OCI-M2 (cell line): Measurements from ENCODE around the gene ZNF609.
"Not testable (repeated sequence)": the region's sequence is repeated elsewhere in the genome, so short reads cannot be mapped to it uniquely, and the experiment has no call there.

ENCODE experiments used
- DNase-seq: peaks from one replicate; lab custom pipeline; 2025; ENCODE audit not compliant: unreplicated experiment; lab: John Stamatoyannopoulos, UW

ZNF609 gene

DNA sequence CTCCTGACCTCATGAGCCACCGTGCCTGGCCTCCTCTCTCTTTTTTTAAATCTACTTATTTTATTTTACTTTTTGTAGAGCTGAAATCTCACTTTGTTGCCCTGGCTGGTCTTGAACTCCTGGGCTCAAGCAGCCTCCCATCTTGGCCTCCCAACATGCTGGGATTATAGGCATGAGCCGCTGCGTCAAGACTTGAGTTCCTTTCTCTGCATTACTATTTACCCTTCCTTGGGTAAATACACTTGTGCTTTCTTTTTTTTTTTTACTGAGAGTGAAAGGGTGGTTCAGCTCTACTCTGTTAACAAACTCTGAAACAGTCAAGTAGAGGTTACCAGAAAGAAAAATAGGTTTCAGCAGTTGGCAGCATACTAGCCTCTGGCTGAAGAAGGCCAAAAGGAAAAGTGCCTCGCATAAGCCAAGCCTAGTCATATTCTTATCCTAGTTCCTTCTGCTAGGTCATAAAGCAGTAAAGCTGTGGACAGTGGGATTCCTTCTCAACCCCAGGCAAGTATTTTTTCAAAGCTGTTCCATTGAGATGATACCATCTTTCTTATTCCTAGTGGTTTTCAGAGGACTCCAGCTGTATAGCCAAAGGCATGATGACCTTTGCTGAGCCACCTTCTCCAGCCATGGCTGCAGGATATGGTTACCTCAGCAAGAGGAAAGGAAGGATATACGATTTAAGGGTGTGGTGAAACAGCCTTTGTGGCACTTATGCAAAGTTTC is 179.9 kb downstream of the ZNF609 start:
- DNase-seq, result no peak

DNA sequence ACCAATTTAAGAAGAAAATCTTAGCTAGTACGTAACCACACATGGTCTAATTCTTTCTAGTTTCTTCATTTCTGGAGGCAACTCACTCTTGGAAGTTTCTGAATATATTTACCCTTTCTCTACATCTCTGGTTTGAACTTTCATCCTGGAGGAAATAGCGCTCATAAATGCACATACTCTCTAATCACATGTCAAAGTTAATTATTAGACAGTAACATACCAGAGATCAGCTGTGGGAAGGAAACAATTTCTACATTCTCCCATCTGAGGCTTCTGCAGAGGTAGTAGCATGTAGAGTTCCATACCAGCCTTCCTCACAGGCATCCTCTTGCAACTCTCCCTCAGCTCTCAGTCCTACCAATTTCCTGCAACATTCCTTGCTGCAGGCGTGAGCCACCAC is 182.5 kb downstream of the ZNF609 start:
- no peak for DNase-seq

GRCh38 chr15:64643685-64644084 is 183.3 kb downstream of the ZNF609 start:
- no peak for DNase-seq

DNA sequence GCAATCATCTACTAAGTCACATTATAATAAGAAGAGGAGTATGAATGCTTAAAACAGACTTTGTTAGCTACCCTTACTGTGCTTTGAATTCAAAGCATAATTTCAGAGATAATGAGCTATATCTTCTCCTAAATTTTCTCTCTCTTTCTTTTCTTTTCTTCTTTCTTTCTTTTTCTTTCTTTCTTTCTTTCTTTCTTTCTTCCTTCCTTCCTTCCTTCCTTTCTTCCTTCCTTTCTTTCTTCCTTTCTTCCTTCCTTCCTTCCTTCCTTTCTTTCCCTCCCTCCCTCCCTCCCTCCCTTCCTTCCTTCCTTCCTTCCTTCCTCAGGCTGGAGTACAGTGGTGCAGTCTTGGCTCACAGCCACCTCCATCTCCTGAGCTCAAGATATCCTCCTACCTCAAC is 184.4 kb downstream of the ZNF609 start:
- not testable (repeated sequence) for DNase-seq

- no peak for DNase-seq
Observed at GRCh38 chr15:64645995-64646394, 185.6 kb downstream of the ZNF609 start.

GRCh38 chr15:64647367-64647766 is 187.0 kb downstream of the ZNF609 start:
- no peak for DNase-seq

DNA sequence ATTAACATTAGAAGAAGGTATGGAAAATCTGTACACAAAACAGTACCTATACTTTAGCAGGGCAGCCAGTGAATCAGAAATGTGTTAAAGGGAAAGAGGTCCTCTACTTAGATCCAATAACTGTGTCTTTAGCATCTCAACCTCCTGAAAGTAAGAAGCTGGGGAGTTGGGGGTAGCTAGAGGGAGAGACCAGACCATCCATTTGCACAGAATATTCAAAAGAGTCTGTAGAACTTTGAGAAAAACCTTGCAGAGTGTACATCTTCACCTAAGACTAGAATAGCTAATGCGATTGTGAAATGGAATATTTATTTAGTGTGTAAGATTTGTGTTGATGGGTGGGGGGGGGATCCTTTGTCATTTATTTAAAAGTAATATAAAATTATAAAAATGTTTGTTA is 190.2 kb downstream of the ZNF609 start:
- DNase-seq, result no peak

DNA sequence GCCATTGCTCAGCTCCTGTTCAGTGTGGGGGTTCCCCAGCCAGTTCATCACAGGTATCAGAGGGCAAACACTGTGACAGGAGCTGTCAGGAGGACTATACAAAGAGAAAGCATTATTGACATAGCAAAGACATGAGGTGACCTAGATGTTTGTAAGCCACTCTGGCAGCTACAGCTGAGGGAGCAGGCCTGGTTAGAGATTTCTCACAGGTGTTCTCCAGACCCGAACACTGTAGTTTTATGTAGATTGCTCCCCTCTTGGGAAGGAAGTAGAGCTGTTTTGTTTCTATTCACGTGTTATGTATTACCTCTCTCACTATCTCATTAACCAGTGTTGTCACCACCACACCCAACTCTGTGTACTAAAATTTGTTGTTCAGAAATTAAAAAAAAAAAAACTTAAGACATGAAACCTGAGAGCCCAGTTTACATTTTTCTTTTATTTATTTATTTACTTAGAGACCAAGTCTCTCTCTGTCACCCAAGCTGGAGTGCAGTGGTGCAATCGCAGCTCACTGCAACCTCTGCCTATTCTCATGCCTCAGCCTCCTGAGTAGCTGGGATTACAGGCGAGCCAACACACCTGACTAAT is 191.3 kb downstream of the ZNF609 start:
- DNase-seq, result no peak

DNA sequence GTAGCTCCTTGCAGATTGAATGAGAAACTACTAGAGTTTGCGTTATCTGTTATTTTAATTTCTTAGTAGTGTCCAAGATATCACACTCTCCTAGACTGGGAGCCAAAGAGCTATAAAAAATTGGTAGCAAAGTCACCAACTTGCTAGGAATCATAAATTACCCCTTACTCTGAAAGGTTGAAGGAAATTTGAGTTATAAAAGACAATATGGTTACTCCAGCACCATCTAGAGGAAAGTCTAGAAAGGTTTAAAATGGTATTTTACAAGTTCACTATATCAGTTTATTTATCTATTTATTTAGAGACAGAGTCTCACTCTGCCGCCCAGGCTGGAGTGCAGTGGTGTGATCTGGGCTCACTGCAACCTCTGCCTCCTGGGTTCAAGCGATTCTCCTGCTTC is 193.4 kb downstream of the ZNF609 start:
- DNase-seq, result no peak

DNA sequence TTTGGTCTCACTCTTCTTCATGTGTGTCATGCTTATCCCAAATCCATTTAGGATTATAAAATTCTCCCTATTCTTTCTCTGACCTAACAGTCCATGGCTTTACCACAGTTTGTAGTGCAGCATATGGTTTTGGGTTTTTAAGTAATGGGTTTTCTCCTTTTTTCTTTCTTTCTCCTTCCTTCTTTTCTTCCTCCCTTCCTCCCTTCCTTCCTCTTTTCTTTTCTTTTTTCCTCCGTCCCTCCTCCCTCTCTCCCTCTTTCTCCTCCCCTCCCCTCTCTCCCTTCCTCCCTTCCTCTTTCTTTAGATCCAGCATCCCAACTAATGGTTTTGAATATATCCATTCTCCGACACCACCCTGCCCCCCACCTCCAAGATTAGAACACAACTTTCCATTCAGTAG is 196.1 kb downstream of the ZNF609 start:
- DNase-seq, result no peak

DNA sequence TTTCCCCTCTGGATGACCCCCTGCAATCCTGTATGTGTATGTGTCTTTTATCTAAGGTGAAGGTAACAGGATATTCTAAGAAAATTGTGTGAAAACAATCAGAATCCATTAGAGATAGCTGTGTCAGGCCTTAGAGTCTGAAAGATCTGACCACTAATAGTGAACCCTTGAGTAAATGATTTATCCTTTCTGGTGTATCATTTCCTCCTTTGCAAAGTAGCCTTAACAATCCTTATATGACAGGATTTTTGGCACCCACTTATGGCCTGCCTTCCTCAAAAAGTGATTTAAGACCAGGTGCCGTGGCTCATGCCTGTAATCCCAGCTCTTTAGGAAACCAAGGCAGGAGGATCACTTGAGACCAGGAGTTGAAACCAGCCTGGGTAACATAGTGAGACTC is 204.8 kb downstream of the ZNF609 start:
- DNase-seq, result no peak

GRCh38 chr15:64667736-64668161 is 207.4 kb downstream of the ZNF609 start:
- DNase-seq, result no peak

DNA sequence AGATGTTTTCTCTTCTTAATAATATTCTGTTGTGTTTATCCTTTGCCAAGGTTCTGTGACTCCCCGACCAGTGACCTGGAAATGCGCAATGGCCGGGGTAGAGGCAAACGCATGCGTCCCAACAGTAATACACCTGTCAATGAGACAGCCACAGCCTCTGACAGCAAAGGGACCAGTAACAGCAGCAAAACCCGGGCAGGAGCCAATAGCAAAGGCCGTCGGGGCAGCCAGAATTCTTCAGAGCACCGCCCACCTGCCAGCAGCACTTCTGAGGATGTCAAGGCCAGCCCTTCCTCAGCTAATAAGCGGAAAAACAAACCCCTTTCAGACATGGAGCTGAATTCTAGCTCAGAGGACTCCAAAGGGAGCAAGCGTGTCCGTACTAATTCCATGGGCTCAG is 213.5 kb downstream of the ZNF609 start:
- no peak for DNase-seq

- no peak for DNase-seq
Observed at GRCh38 chr15:64678126-64678819, 217.9 kb downstream of the ZNF609 start.

GRCh38 chr15:64680097-64680496 is 219.7 kb downstream of the ZNF609 start:
- DNase-seq, result no peak

DNA sequence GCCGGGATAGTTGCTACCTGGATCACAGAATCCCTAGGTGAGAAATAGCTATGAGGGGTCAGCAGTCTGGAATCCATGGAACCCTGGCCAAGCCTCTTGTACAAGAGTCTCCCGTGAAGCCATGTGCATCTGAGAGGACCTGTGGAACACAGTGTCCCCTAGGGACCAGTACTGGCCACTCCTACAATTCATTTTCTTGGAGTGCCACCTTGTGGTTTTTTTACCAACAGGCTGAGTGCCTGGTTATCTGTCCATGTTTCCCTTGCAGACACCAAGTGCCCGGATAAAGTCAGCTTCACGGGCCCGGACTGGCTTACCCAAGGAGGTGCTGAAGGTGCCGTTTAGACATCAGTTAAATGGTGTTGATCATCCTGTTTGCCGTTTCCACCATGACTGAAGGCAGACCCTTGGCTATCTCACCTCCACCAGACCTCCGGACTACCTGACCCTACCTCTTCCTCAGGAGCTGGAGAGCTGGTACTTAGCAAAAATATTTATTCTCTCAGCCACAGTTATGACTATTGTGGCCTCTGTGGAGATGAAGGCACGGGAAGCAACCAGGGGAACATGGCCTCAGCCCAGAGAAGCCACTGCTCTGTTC is 221.1 kb downstream of the ZNF609 start:
- no peak for DNase-seq

DNA sequence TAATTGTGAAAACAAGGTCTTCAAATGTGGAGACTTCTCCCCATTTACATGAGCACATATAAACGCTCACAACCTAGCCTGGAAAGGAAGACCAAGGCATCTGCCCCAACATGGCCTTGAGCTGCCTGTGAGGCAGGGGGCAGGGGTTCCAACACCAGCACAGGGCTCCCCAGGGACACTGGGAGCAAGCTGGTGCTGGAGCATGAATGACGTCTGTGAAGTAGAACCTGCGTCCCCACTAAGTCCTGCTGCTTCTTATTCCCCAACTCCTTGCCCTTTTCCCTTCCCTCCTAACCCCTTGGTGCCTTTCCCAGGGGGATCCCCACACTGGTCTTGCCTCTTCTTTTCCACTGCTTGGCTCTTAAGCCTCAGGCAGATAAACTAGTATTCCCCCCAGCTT is 221.9 kb downstream of the ZNF609 start:
- no peak for DNase-seq

GRCh38 chr15:64683378-64683777 is 223.0 kb downstream of the ZNF609 start:
- no peak for DNase-seq

- DNase-seq, result no peak
Observed at GRCh38 chr15:64685230-64685888, 225.0 kb downstream of the ZNF609 start.

- DNase-seq, result no peak
Observed at GRCh38 chr15:64686130-64686735, 225.9 kb downstream of the ZNF609 start.

DNA sequence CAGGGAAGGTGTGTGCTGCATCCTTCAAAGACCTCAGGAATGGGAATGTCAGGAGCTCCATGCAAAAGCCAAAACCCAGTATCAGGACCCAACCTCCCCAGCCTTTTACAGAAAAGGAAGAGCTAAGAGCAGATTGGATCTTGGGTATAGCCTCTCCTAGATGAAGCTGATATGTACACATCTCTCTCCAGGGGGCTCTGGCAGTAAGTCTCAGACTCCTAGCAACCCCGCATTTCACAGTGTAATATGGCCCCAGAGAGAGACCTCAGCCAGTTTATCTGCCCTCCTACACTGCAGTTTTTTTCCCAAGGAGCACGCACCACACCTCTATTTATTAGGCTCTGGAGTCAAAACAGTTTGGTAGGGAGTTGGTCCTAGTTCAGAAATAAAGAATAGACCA is 226.8 kb downstream of the ZNF609 start:
- DNase-seq, result no peak
